ENCODE results near the gene NUPR2.
"Not testable (repeated sequence)": the region's sequence is repeated elsewhere in the genome, so short reads cannot be mapped to it uniquely, and the experiment has no call there.

NUPR2 gene

DNA sequence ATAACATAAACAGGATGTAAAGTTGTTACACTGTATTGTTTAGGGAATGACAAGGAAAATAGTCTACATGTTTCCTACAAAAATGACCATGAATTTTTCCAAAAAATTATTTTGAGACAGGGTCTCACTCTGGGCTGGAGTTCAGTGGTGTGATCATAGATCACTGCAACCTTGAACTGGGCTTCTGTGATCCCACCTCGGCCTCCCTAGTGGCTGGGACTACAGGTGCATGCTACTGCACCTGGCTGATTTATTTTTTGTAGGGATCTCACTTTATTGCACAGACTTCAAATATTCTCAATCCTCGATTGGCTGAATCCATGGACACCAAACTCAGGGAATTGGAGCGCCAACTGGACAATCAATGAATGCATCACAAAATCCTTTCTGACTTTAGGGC lies 16.6 kb downstream of the NUPR2 start:
- no peaks in the 10 kb centered on the region for H3K9me3 ChIP-seq (ENCODE audit: insufficient read depth, low read length)

GRCh38 chr7:56098187-56099008 lies 17.8 kb downstream of the NUPR2 start:
- not testable (repeated sequence) for H3K4me3 ChIP-seq (ENCODE audit: low read length); H3K79me2 ChIP-seq (ENCODE audit: low read length); H2AFZ ChIP-seq (ENCODE audit: low read depth, low read length); H4K20me1 ChIP-seq (ENCODE audit: insufficient read depth, low read length); H3K9me3 ChIP-seq (ENCODE audit: insufficient read depth, low read length); H3K27me3 ChIP-seq (ENCODE audit: low read depth, low read length); H3K27ac ChIP-seq (ENCODE audit: low read length); H3K9ac ChIP-seq (ENCODE audit: low read length); H3K4me2 ChIP-seq (ENCODE audit: low read length); H3K4me1 ChIP-seq (ENCODE audit: low read length)
- H3K36me3 ChIP-seq (replicated peaks; ENCODE audit: low read depth, low read length), result peaks cover 32% of the 10 kb centered on the region

More for the DNA sequence above, 16.6 kb downstream of the NUPR2 start:
- 0 out of 2 replicates have a peak, but pooled peaks cover 3% of the 10 kb centered on the region for H4K20me1 ChIP-seq (ENCODE audit: insufficient read depth, low read length)
- H3K27ac ChIP-seq (ENCODE audit: low read length), result no peak overlapping the region
- TF ChIP-seq EZH2phosphoT487 (IDR thresholded peaks at IDR 0.05; ENCODE audit: low read depth), result no peak
- TF ChIP-seq, protein P1, sequence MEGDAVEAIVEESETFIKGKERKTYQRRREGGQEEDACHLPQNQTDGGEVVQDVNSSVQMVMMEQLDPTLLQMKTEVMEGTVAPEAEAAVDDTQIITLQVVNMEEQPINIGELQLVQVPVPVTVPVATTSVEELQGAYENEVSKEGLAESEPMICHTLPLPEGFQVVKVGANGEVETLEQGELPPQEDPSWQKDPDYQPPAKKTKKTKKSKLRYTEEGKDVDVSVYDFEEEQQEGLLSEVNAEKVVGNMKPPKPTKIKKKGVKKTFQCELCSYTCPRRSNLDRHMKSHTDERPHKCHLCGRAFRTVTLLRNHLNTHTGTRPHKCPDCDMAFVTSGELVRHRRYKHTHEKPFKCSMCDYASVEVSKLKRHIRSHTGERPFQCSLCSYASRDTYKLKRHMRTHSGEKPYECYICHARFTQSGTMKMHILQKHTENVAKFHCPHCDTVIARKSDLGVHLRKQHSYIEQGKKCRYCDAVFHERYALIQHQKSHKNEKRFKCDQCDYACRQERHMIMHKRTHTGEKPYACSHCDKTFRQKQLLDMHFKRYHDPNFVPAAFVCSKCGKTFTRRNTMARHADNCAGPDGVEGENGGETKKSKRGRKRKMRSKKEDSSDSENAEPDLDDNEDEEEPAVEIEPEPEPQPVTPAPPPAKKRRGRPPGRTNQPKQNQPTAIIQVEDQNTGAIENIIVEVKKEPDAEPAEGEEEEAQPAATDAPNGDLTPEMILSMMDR (IDR thresholded peaks at IDR 0.05; ENCODE audit: low read depth, low read length), result no peak
- H3K36me3 ChIP-seq (replicated peaks; ENCODE audit: low read depth, low read length), result peaks cover 40% of the 10 kb centered on the region
- no peaks in the 10 kb centered on the region for H3K27me3 ChIP-seq (ENCODE audit: low read depth, low read length)
- no peak overlapping the region for H3K4me2 ChIP-seq (ENCODE audit: low read length)
- no peaks in the 10 kb centered on the region for H3K4me1 ChIP-seq (ENCODE audit: low read length)
- no peak overlapping the region for H3K4me3 ChIP-seq (ENCODE audit: low read length)
- H2AFZ ChIP-seq (ENCODE audit: low read depth, low read length), result no peak overlapping the region
- no peak overlapping the region for H3K9ac ChIP-seq (ENCODE audit: low read length)
- peaks cover 11% of the 10 kb centered on the region for H3K79me2 ChIP-seq (ENCODE audit: low read length)

DNA sequence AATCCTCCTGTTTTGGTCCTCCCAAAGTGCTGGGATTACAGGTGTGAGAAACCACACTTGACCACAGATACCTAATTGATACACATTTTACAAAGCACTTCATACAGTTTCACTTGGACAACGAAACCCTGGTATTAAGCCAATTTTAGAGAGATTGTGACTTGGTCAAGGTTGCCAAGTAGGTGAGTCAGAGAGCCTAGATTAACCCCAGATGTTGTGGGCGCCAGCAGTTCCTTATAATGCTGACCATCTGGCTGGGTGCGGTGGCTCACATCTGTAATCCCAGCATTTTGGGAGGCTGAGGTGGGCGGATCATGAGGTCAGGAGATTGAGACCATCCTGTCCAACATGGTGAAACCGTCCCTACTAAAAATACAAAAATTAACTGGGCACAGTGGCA lies 18.5 kb downstream of the NUPR2 start:
- Histone ChIP-seq H3K27me3 (ENCODE audit: low read depth, low read length) (no peaks in the 10 kb centered on the region), H4K20me1 (ENCODE audit: insufficient read depth, low read length) (no peaks in the 10 kb centered on the region), H3K27ac (ENCODE audit: low read length) (no peak overlapping the region), H3K4me3 (ENCODE audit: low read length) (no peak overlapping the region), H3K9me3 (ENCODE audit: insufficient read depth, low read length) (no peaks in the 10 kb centered on the region), H3K79me2 (ENCODE audit: low read length) (no peaks in the 10 kb centered on the region), H3K4me2 (ENCODE audit: low read length) (no peak overlapping the region), H3K9ac (ENCODE audit: low read length) (no peak overlapping the region), H3K36me3 (replicated peaks; ENCODE audit: low read depth, low read length) (peaks cover 29% of the 10 kb centered on the region), H3K4me1 (ENCODE audit: low read length) (no peaks in the 10 kb centered on the region), H2AFZ (ENCODE audit: low read depth, low read length) (no peak overlapping the region)
- TF ChIP-seq EZH2phosphoT487 (IDR thresholded peaks at IDR 0.05; ENCODE audit: low read depth), result no peak
- TF ChIP-seq, protein P1 (IDR thresholded peaks at IDR 0.05; ENCODE audit: low read depth, low read length), result no peak

DNA sequence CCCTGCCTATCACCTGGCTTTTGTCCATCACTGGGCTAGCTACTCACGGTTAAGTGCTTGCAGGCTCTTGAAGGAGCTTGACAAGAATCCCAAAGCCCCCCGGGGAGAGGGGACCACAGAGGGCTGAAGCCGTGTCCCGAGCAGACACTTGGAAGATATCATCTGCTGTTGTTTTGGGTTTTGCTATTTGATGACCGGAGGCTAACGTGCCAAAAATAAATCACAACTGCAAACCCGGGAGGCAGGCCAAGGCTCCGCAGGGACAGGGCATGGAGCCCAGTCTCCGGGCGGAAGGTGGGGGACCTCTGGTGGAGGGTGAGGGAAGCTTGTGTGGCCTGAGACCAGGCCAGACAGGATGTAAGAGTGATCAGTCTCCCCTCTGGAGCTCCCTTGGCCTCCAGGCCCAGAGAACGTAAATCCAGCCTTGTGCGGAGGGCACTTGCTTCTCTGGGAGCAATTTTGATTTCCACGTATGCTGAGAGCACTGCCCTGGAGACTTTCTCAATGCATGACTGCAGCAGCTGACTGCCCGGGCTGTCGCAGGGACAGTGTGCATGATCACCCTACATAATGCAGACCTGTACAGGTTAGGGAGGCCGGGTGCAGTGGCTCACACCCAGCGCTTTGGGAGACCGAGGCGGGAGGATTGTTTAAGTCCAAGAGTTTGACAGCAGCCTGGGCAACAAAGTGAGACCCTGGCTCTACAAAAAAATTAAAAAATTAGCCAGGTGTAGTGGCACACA lies 23.3 kb downstream of the NUPR2 start, which contains the start of gene PHKG1:
Gene PHKG1 (minus strand): TSS at position 164 of the 743 bp plus-strand sequence. CDS start 4,011 bp downstream, outside the sequence.
- no peaks in the 10 kb centered on the region for H3K27me3 ChIP-seq (ENCODE audit: low read depth, low read length)
- no peak within 1 kb of the TSS for H2AFZ ChIP-seq (ENCODE audit: low read depth, low read length)
- no peaks in the 10 kb centered on the region for H3K79me2 ChIP-seq (ENCODE audit: low read length)
- H3K4me3 ChIP-seq (ENCODE audit: low read length), result no peak within 1 kb of the TSS
- no peak within 1 kb of the TSS for H3K4me2 ChIP-seq (ENCODE audit: low read length)
- H3K4me1 ChIP-seq (ENCODE audit: low read length), result no peaks in the 10 kb centered on the region
- H3K9ac ChIP-seq (ENCODE audit: low read length), result no peak within 1 kb of the TSS
- TF ChIP-seq EZH2phosphoT487 (IDR thresholded peaks at IDR 0.05; ENCODE audit: low read depth), result no peak
- TF ChIP-seq, protein P1 (IDR thresholded peaks at IDR 0.05; ENCODE audit: low read depth, low read length), result no peak
- no peak within 1 kb of the TSS for H3K27ac ChIP-seq (ENCODE audit: low read length)
- H3K36me3 ChIP-seq (replicated peaks; ENCODE audit: low read depth, low read length), result no peaks in the 10 kb centered on the region
- H4K20me1 ChIP-seq (ENCODE audit: insufficient read depth, low read length), result no peaks in the 10 kb centered on the region
- H3K9me3 ChIP-seq (ENCODE audit: insufficient read depth, low read length), result no peaks in the 10 kb centered on the region

GRCh38 chr7:56092388-56092787 lies 23.8 kb downstream of the NUPR2 start:
- H3K79me2 ChIP-seq (ENCODE audit: low read length); H3K27me3 ChIP-seq (ENCODE audit: low read depth, low read length); H3K4me2 ChIP-seq (ENCODE audit: low read length); H3K36me3 ChIP-seq (replicated peaks; ENCODE audit: low read depth, low read length); H3K4me1 ChIP-seq (ENCODE audit: low read length); H4K20me1 ChIP-seq (ENCODE audit: insufficient read depth, low read length); H3K4me3 ChIP-seq (ENCODE audit: low read length); H3K9me3 ChIP-seq (ENCODE audit: insufficient read depth, low read length); H3K27ac ChIP-seq (ENCODE audit: low read length); H2AFZ ChIP-seq (ENCODE audit: low read depth, low read length); H3K9ac ChIP-seq (ENCODE audit: low read length): not testable (repeated sequence)

Measured in OCI-LY3 (cell line).